SU-DHL-6 (cell line): ENCODE data around the gene LZTR1.

Experiments
- CTCF ChIP-seq: fragments of 200-600 bp; sonication (generic); IDR thresholded peaks from one replicate; pipeline ENCODE4 v1.5.1; 2017; ENCODE audit warnings: antibody characterized with exemption, mild to moderate bottlenecking, low read length, moderate library complexity; ENCODE audit not compliant: insufficient read depth, poor library complexity, severe bottlenecking
- EZH2phosphoT487 ChIP-seq: fragments of 200-600 bp; sonication (generic), shearing (Covaris generic); conservative IDR thresholded peaks from 2 replicates; pipeline ENCODE4 v1.6.1; 2018; ENCODE audit warnings: mild to moderate bottlenecking, antibody characterized with exemption, low read length, moderate library complexity, mixed read lengths

GRCh38 chr22:20948450-20948849 lies 33.6 kb upstream of the LZTR1 start:
- TF ChIP-seq CTCF (no peak), EZH2phosphoT487 (no peak)
